PC-9 (cell line): ENCODE results near the gene NELL2. TPM values are rescaled to one million over a fixed set of nuclear protein-coding genes. Genes with fewer than 3 reads are reported as not detected.

Experiments used
- BruUV-seq: library from RNA; stranded (reverse); fragments of 400-500 nt; replicated peaks from 2 replicates; lab custom pipeline; 2021; lab: Mats Ljungman, UMichigan
- CTCF ChIA-PET: fragments of 300-600 bp; sonication (Branson Sonifier 250); formaldehyde crosslinking; loops from one replicate; lab custom pipeline; 2022; ENCODE audit warnings: antibody characterized with exemption; lab: Charles Lee
- POLR2A ChIA-PET: fragments of 300-600 bp; sonication (Branson Sonifier 250); formaldehyde crosslinking; loops from one replicate; lab custom pipeline; 2022; ENCODE audit warnings: antibody characterized with exemption; ENCODE audit not compliant: unreplicated experiment; lab: Charles Lee
- DNase-seq, 2 experiments: peaks; one replicate each; pipeline versions ENCODE4 v3.0.0 to v3.0.0-alpha.2; 2015 to 2022; ENCODE audit warnings: mixed read lengths in 1 of 2
- H2AFZ ChIP-seq: fragments of 200-600 bp; sonication (generic); 2 replicates; pipeline ENCODE4 v1.8.1; 2017; ENCODE audit warnings: antibody characterized with exemption
- H3F3A ChIP-seq: fragments of 200-600 bp; sonication (generic); 2 replicates; pipeline ENCODE4 v1.8.1; 2017; ENCODE audit warnings: antibody characterized with exemption, mild to moderate bottlenecking, low read depth; ENCODE audit not compliant: insufficient read depth
- H3K27ac ChIP-seq: fragments of 200-600 bp; sonication (generic); 2 replicates; pipeline ENCODE4 v1.6.1; 2016; ENCODE audit warnings: mixed run types
- H3K27me3 ChIP-seq: fragments of 200-600 bp; sonication (generic); 2 replicates; pipeline ENCODE4 v1.6.1; 2016; ENCODE audit warnings: low read depth, mixed run types; ENCODE audit not compliant: insufficient read depth
- H3K36me3 ChIP-seq: fragments of 200-600 bp; sonication (generic); 2 replicates; pipeline ENCODE4 v1.6.1; 2016; ENCODE audit warnings: low read depth, mixed run types
- H3K4me1 ChIP-seq: fragments of 200-600 bp; sonication (generic); replicated peaks from 2 replicates; pipeline ENCODE4 v1.6.1; 2016; ENCODE audit warnings: mixed run types; ENCODE audit not compliant: insufficient read depth
- H3K4me2 ChIP-seq: fragments of 200-600 bp; sonication (generic); 2 replicates; pipeline ENCODE4 v1.6.1; 2017; ENCODE audit warnings: mixed run types
- H3K4me3 ChIP-seq: fragments of 200-600 bp; sonication (generic); 2 replicates; pipeline ENCODE4 v1.6.1; 2016; ENCODE audit warnings: mixed run types
- H3K79me2 ChIP-seq: fragments of 200-600 bp; sonication (generic); 2 replicates; pipeline ENCODE4 v1.6.1; 2017; ENCODE audit warnings: low read depth, mixed run types
- H3K9me2 ChIP-seq: fragments of 200-600 bp; sonication (generic); 2 replicates; pipeline ENCODE4 v1.8.1; 2017; ENCODE audit warnings: mild to moderate bottlenecking; ENCODE audit not compliant: insufficient read depth
- H3K9me3 ChIP-seq: fragments of 200-600 bp; sonication (generic); 2 replicates; pipeline ENCODE4 v1.8.1; 2016; ENCODE audit warnings: low read depth; ENCODE audit not compliant: insufficient read depth
- H4K20me1 ChIP-seq: fragments of 200-600 bp; sonication (generic); 2 replicates; pipeline ENCODE4 v1.8.1; 2017; ENCODE audit not compliant: insufficient read depth
- EZH2 ChIP-seq: fragments of 200-600 bp; sonication (generic); IDR thresholded peaks from 2 replicates; pipeline ENCODE4 v1.8.0; 2017; ENCODE audit warnings: antibody characterized with exemption, low read depth
- intact Hi-C: fragments of 100-400 bp; cut with micrococcal nuclease; formaldehyde crosslinking; loops from one replicate; pipeline ENCODE4 v1.10.0; 2022; ENCODE audit not compliant: unreplicated experiment
- total RNA-seq: library from RNA; stranded (reverse); gene quantifications from 2 replicates; pipeline ENCODE4 v1.2.3, GENCODE V29; 2021
- TF ChIP-seq, protein P1 (sequence below): fragments of 200-600 bp; sonication (generic); conservative IDR thresholded peaks from 2 replicates; pipeline ENCODE4 v1.6.1; 2017; ENCODE audit warnings: mixed run types, antibody characterized with exemption, mild to moderate bottlenecking, moderate library complexity

Gene NELL2
- total RNA-seq, 1 experiment from 2014 or later, result 0.61 TPM

DNA sequence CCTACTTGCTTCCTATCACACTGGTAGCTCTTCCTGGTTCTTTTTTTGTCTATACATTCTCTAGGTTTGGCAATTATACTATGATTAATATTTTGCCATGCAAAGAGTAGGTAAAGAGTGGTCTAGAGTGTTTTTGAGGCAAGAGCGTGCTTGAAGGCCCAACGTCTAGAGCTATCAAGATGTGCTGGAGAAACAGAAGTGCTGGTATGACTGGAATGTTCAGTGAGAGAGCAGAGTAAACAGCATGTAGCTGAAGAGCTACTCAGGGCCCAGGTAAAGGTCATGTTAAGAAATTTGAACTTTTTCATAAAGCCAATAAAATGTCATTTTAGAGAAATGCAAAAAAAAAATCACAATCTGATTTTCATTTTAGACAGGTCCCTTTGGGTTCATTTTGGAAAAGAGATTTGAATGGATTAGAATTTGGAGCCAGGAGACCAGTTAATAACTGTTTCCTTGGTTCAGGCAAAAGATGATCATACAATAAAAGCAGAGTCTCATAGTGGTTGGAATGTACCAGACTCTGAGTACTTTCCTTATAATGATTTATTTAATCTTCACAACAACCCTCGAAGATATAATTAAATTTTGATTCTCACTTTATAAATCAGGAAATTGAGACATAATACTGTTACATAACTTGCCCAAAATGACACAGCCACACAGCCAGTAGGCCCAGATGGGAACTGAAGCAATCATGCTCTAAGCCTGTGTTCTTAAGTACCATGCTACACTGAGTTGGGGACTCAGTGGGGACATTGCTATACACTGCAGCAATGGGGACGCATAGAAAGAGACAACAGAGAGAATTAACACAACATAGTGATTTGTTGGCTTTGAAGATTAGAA is 350.1 kb downstream of the NELL2 start:
- Histone ChIP-seq H3K9me2 (no peaks in the 10 kb centered on the region), H4K20me1 (no peaks in the 10 kb centered on the region), H3K27ac (no peak overlapping the region), H3K4me3 (no peak overlapping the region), H2AFZ (no peak overlapping the region), H3K4me2 (no peak overlapping the region), H3F3A (no peaks in the 10 kb centered on the region), H3K9me3 (no peaks in the 10 kb centered on the region), H3K79me2 (no peaks in the 10 kb centered on the region), H3K27me3 (no peaks in the 10 kb centered on the region), H3K36me3 (no peaks in the 10 kb centered on the region), H3K4me1 (no peaks in the 10 kb centered on the region)
- TF ChIP-seq, protein P1, sequence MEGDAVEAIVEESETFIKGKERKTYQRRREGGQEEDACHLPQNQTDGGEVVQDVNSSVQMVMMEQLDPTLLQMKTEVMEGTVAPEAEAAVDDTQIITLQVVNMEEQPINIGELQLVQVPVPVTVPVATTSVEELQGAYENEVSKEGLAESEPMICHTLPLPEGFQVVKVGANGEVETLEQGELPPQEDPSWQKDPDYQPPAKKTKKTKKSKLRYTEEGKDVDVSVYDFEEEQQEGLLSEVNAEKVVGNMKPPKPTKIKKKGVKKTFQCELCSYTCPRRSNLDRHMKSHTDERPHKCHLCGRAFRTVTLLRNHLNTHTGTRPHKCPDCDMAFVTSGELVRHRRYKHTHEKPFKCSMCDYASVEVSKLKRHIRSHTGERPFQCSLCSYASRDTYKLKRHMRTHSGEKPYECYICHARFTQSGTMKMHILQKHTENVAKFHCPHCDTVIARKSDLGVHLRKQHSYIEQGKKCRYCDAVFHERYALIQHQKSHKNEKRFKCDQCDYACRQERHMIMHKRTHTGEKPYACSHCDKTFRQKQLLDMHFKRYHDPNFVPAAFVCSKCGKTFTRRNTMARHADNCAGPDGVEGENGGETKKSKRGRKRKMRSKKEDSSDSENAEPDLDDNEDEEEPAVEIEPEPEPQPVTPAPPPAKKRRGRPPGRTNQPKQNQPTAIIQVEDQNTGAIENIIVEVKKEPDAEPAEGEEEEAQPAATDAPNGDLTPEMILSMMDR, result no peak
- TF ChIP-seq EZH2, result no peak
- intact Hi-C loops, result no loop called here
- CTCF ChIA-PET, result no interaction called here
- POLR2A ChIA-PET, result no interaction called here
- DNase-seq, result no peak
- BruUV-seq, result no TSS peak

DNA sequence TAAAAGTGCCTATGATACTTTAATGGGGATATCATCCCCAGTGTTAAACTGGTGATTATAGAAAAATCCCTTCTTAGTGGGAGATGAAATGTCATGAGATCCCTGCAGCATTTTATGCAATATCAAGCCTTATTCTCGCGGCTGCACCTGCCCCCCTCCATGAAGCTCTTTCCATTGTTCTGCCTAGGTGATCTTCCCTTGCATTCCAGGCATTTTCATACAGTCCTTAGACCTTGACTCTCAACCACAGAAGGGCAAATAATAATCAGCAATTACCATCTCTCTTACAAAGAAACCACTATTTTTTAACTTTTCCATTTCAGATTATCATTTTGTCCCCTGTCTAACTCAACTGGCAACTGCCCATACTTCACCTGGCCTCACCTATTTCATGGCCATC is 352.3 kb downstream of the NELL2 start:
- Histone ChIP-seq H3K27ac (no peak overlapping the region), H3K79me2 (no peaks in the 10 kb centered on the region), H3K36me3 (no peaks in the 10 kb centered on the region), H4K20me1 (no peaks in the 10 kb centered on the region), H3K27me3 (no peaks in the 10 kb centered on the region), H3K9me3 (no peaks in the 10 kb centered on the region), H3K4me2 (no peak overlapping the region), H3K4me3 (no peak overlapping the region), H3K4me1 (no peaks in the 10 kb centered on the region), H2AFZ (no peak overlapping the region), H3K9me2 (no peaks in the 10 kb centered on the region), H3F3A (no peaks in the 10 kb centered on the region)
- no TSS peak for BruUV-seq
- ChIA-PET POLR2A (no interaction called here), CTCF (no interaction called here)
- no peak for DNase-seq
- no peak for TF ChIP-seq EZH2
- TF ChIP-seq, protein P1, result no peak
- intact Hi-C loops, result no loop called here

DNA sequence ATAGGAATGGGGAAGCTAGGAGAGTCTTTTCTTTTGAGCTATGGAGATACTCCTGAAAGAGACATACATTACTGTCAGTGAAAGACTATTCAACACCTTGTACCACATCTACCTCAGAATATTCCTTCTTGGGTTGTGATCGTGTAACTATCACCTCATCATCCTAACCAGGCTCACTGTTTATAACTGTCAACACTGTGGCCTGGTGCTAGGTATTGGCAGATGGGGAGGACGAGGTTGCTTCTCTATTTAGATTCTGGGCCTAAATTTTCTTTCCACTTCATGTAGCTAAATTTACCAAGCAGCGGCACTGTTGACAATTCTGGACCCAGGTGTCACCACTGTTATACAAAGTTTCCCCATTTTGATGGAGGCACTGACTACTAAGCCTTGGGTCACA is 354.4 kb downstream of the NELL2 start:
- Histone ChIP-seq H3K36me3 (no peaks in the 10 kb centered on the region), H3K9me2 (no peaks in the 10 kb centered on the region), H3K27me3 (no peaks in the 10 kb centered on the region), H3K4me3 (no peak overlapping the region), H2AFZ (no peak overlapping the region), H3K9me3 (no peaks in the 10 kb centered on the region), H3K4me1 (no peaks in the 10 kb centered on the region), H3K27ac (no peak overlapping the region), H3K79me2 (no peaks in the 10 kb centered on the region), H3K4me2 (no peak overlapping the region), H3F3A (no peaks in the 10 kb centered on the region), H4K20me1 (no peaks in the 10 kb centered on the region)
- no TSS peak for BruUV-seq
- ChIA-PET POLR2A (no interaction called here), CTCF (no interaction called here)
- TF ChIP-seq, protein P1, result no peak
- intact Hi-C loops, result no loop called here
- DNase-seq, result no peak
